HG03571 (cell line): ENCODE data around the gene KCNJ12.

Experiments
- ATAC-seq: cut with Tn5 transposase; IDR thresholded peaks from one replicate; pipeline ENCODE4 v1.9.1; 2021; ENCODE audit not compliant: unreplicated experiment

The KCNJ12 gene

GRCh38 chr17:21365016-21365415, 11.1 kb upstream of the KCNJ12 start:
- no peak for ATAC-seq

- no peak for ATAC-seq
Observed at GRCh38 chr17:21368545-21369246, 7.5 kb upstream of the KCNJ12 start.

GRCh38 chr17:21369395-21369794, 6.8 kb upstream of the KCNJ12 start:
- no peak for ATAC-seq

- no peak for ATAC-seq
Observed at GRCh38 chr17:21370430-21370829, 5.7 kb upstream of the KCNJ12 start.

GRCh38 chr17:21371511-21372081, 4.6 kb upstream of the KCNJ12 start:
- no peak for ATAC-seq

GRCh38 chr17:21372256-21372954, 3.8 kb upstream of the KCNJ12 start:
- ATAC-seq: no peak

- ATAC-seq: no peak
Observed at GRCh38 chr17:21373036-21373435, 3.1 kb upstream of the KCNJ12 start.

GRCh38 chr17:21373696-21374440, 2.3 kb upstream of the KCNJ12 start:
- ATAC-seq: no peak

- ATAC-seq: no peak
Observed at GRCh38 chr17:21374441-21375161, 1.6 kb upstream of the KCNJ12 start.

GRCh38 chr17:21375162-21375560, 996 bp upstream of the KCNJ12 start:
- ATAC-seq: no peak

GRCh38 chr17:21375757-21376080, 438 bp upstream of the KCNJ12 start:
- ATAC-seq: no peak

GRCh38 chr17:21376759-21377690, 868 bp downstream of the KCNJ12 start:
- no peak for ATAC-seq

- no peak for ATAC-seq
Observed at GRCh38 chr17:21377705-21378396, 1.7 kb downstream of the KCNJ12 start.

- no peak for ATAC-seq
Observed at GRCh38 chr17:21378553-21378952, 2.4 kb downstream of the KCNJ12 start.

GRCh38 chr17:21379080-21379711, 3.0 kb downstream of the KCNJ12 start:
- no peak for ATAC-seq

GRCh38 chr17:21380659-21381058, 4.5 kb downstream of the KCNJ12 start:
- no peak for ATAC-seq

- no peak for ATAC-seq
Observed at GRCh38 chr17:21381076-21381706, 5.0 kb downstream of the KCNJ12 start.
